ENCODE results near the gene TTLL3.

GRCh38 chr3:9806137-9806536 lies 3.9 kb upstream of the TTLL3 start:
- no peak for TF ChIP-seq SMC3 (conservative IDR thresholded peaks at IDR 0.05; ENCODE audit: poor library complexity)
- no peak for TF ChIP-seq CTCF (IDR thresholded peaks at IDR 0.05; ENCODE audit: poor library complexity, severe bottlenecking)
- no peak for TF ChIP-seq EP300 (conservative IDR thresholded peaks at IDR 0.05; ENCODE audit: poor library complexity, severe bottlenecking)
- no peak for TF ChIP-seq EZH2 (IDR thresholded peaks at IDR 0.05; ENCODE audit: borderline replicate concordance, insufficient read depth, low read length, poor library complexity, severe bottlenecking)
